Activated T-helper 1 cell treated with anti-CD3 and anti-CD28 coated beads, Interleukin-2, amount 50 U/mL, for 16 hours (primary cell): ENCODE results near the gene SLC16A12.

Experiments used
- DNase-seq, 2 donors: peaks; one replicate each; pipeline ENCODE4 v3.0.0-alpha.2; 2020; ENCODE audit warnings: low read depth in 1 of 2, low spot score in 1 of 2

Gene SLC16A12

DNA sequence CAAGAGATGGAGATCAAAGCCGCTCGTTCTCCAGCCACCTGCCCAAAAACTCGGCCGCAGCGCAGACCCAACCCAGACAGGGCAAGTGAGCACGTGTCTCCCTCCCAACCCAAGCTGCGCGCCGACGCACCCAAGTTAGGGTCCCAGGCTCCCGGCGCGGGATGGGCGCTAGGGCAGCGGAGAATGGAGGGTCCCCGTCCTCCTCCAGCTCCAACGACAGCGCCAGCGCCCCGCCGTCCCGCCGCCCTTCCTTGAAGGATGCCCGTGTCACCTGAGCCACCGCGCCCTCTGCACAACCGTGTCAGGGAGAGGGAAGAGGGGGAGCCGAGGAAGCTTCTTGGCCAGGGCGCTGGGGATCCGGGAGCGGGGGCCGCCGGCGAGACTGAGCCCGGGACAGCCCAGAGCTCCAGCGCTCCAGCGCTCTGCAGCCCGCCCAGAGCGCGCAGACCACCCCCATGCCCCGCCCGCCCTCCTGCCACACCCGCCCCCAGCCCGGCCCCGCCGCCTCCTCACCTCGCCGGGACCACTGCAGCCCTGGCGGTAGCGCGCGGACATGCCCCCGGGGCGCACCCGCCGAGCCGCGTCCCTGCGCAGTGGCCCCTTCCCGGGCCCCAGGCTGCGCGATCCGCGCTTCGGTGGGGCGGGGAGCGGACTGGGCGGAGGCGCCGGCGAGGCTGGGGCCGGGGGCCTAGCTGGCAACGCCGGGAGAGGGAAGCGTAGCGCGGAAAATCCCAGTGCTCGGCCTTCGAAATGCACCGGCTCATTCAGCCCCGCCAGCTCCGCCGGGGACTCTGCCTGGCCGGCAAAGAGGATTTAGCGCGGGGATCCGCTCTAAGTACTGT is at the start of gene SLC16A12:
Gene SLC16A12 (minus strand): TSS at position 424 of the 842 bp plus-strand sequence. CDS start 73,016 bp downstream, outside the sequence.
- no peak for DNase-seq

DNA sequence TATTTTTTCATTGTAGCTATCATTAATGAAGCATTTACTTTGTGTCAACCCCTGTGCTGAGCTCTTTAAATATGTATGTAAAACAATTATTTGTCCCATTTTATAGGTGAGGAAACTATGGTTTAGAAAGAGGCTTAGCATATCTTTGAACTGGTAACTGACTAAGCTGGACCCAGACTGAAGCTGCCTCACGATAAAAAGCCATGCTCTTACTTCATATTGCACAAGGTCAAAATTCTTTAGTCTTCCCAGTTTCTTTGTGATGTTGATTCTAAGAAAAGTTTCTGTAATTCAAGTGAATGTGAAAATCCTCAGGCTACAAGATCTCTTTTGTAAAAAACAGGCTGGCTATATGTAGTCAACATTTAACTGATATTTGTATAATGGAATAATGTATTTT is 46.6 kb upstream of the SLC16A12 start:
- no peak for DNase-seq

DNA sequence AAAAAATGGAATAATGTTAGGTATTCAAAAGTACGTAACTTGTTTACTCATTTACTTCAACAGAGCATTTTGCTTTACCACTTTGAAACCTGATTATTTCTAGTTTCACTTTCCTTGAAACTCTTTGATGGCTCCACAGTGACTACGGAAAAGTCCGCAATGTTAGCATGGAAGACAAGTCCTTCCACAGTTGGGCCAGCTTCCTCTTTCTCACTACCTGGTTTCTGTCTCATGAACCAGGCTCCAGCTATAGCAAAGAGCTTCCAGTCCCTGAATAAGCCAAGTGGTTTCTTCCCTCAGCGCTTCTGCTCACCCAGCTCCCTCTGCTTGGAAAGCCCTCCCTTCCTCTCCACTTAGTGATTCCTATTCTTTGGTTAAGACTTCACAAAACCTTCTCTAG is 44.8 kb upstream of the SLC16A12 start:
- no peak for DNase-seq

- DNase-seq, result no peak
Measured at GRCh38 chr10:89576696-89577095, 41.3 kb upstream of the SLC16A12 start.

DNA sequence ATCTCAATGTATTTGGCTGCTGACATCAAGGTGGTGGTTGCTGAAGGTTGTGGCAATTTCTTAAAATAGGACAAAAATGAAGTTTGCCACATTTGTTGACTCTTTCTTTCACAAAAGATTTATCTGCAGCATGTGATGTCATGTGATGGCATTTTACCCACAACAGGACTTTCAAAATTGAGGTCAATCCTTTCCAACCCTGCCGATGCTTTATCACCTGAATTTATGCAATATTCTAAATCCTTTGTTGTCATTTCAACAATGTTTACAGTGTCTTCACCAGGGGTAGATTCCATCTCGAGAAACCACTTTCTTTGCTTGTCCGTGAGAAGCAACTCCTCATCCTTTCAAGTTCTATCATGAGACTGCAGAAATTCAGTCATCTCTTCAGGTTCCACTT is 40.6 kb upstream of the SLC16A12 start:
- no peak for DNase-seq

GRCh38 chr10:89575031-89575430 is 39.6 kb upstream of the SLC16A12 start:
- DNase-seq, result no peak

- DNase-seq, result no peak
Measured at GRCh38 chr10:89574368-89574767, 39.0 kb upstream of the SLC16A12 start.

- DNase-seq, result no peak
Measured at GRCh38 chr10:89567576-89568245, 32.3 kb upstream of the SLC16A12 start.

DNA sequence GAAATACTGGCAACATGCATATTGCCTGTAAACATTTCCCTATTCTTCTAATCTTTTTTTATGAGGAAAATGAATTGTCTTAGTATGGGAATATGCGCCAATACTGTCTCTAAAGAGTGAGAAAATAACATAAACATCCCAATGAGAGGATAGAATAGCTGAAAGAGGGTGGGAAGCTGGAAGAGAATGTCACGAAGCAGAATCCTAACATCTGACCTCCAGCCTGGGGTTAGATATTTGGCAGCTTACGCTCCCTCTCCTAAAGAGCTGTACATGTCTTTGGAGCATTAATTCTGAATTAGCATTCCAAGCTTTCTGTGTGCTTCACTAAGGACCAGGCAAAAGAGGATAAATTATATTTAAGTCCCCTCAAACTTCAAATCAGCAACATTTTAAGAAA is 31.6 kb upstream of the SLC16A12 start:
- no peak for DNase-seq

DNA sequence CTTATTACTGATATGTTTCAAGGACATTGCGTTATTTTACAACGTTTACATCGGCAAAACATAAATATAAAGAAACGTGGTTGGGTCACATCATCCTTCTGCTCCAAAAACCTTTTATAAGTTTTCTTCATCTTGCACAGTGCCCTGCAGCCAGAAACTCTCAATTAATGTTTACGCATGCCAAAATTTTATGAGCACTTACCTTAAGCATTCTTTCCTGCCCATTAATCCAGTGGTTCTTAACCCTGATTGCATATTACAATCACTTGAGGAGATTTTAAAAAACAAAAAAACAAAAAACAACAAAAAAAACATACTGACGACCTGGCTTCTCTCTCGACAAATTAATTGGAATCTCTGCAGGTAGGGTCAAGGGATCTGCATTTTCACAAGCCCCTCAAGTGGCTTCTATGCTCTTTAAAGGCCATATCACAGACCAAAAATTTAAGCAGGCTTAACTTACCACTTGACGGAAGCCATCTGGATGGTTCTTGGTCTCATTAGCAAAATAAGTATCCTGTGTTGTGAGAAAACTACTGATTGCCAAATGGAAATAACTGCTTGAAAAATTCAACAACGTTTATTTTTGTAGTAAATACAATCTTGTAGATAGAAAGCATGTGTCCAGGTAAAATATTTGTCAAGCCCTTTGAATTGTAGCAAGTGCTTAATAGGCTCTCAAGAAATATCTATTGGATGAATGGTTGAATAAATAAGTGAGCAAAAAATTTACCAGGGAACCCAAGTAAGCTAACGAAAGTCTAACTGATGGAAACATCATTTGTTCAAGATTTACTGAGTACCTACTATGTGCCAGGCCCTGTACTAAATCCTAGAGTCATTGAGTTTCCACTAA is 30.9 kb upstream of the SLC16A12 start:
- no peak for DNase-seq

DNA sequence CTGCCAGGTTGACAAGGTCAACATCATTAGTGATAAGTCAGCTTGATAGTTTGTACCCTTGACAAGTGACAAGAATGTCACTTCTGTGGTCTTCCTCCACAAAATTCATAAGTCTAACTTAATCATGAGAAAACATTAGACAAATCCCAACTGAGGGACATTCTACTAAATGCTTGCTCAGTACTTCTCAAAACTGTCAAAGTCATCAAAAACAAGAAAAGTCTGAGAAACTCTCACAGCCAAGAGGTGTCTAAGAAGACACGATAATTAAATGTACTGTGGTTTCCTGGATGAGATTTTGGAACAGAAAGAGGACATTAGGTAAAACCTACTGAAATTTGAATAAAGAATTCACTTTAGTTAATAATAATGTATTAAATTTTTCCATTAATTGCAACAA is 29.8 kb upstream of the SLC16A12 start:
- no peak for DNase-seq

- no peak for DNase-seq
Measured at GRCh38 chr10:89563861-89564478, 28.6 kb upstream of the SLC16A12 start.

GRCh38 chr10:89563311-89563710 is 27.9 kb upstream of the SLC16A12 start:
- DNase-seq, result no peak

DNA sequence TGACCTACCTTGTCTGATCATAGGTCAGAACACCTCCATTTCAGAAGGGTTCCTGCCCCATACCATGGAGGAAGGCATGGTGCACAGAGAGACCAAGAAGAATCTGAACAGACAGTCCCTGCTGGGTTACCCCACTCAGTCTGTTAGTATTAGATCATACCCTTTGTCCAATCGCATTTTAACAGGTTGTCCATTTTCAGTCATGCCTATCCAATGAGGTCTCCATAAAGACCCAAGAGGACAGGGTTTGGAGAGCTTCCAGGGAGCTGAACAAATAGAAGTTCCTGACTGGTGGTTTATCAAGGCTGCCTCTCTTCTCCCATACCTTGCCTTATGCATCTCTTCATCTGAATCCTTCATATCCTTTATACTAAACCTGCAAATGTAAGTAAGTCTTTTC is 21.2 kb upstream of the SLC16A12 start:
- no peak for DNase-seq

GRCh38 chr10:89555688-89556445 is 20.5 kb upstream of the SLC16A12 start:
- no peak for DNase-seq

GRCh38 chr10:89554433-89554832 is 19.0 kb upstream of the SLC16A12 start:
- no peak for DNase-seq

DNA sequence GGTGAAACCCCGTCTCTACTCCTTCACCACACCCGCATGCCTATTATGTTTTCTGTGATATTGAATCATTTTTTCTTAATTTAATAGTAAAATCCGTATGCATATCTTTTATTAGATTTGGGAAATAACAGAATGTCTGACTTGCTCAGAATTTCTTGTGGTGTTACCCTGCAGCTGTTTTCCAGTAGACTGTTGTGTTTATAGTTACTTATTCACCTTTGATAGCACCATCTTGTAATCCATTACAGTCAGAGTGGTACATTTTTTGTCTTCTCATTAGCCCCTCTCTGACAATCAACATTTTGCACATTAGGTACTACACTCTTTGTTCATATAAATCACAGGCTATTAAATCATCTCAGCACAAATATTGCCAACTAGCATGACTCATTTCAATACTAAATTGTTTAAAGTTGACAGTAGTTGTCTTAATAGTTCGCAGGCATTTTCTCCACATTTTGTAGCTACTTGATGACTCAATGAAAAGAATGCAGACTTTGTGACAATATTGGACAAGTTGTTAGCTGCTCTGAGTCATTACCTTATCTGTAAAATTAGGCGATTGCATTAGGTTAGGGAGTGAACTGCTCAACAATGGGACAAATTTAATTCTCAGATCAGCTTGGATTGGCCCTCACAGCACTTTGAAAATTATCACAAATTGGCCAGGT is 17.8 kb upstream of the SLC16A12 start:
- no peak for DNase-seq

GRCh38 chr10:89552213-89552612 is 16.8 kb upstream of the SLC16A12 start:
- DNase-seq, result no peak

GRCh38 chr10:89550509-89550908 is 15.1 kb upstream of the SLC16A12 start:
- DNase-seq, result no peak

GRCh38 chr10:89549510-89549909 is 14.1 kb upstream of the SLC16A12 start:
- DNase-seq, result no peak
